HEK293T (cell line): ENCODE measurements around the gene MPP4.

Source experiments
- ARNT ChIP-seq: fragments of 450-650 bp; IDR thresholded peaks from 2 replicates; pipeline ENCODE4 v1.6.1; 2017; ENCODE audit warnings: mild to moderate bottlenecking
- BHLHE40 ChIP-seq: fragments of 450-650 bp; IDR thresholded peaks from 2 replicates; pipeline ENCODE4 v1.6.1; 2016; ENCODE audit warnings: mild to moderate bottlenecking, moderate library complexity, borderline replicate concordance
- ELF4 ChIP-seq: fragments of 450-650 bp; IDR thresholded peaks from 2 replicates; pipeline ENCODE4 v1.6.1; 2017; ENCODE audit warnings: antibody characterized with exemption
- FOXA1 ChIP-seq: fragments of 450-650 bp; IDR thresholded peaks from 2 replicates; pipeline ENCODE4 v1.6.1; 2016; ENCODE audit warnings: mild to moderate bottlenecking
- FOXK2 ChIP-seq: fragments of 450-650 bp; IDR thresholded peaks from 2 replicates; pipeline ENCODE4 v1.6.1; 2016; ENCODE audit warnings: mild to moderate bottlenecking
- FOXM1 ChIP-seq: fragments of 450-650 bp; IDR thresholded peaks from 2 replicates; pipeline ENCODE4 v1.6.1; 2017; ENCODE audit warnings: mild to moderate bottlenecking, borderline replicate concordance
- NFRKB ChIP-seq: fragments of 450-650 bp; IDR thresholded peaks from 2 replicates; pipeline ENCODE4 v1.6.1; 2016; ENCODE audit warnings: mild to moderate bottlenecking, moderate library complexity
- SUZ12 ChIP-seq: fragments of 450-650 bp; IDR thresholded peaks from 2 replicates; pipeline ENCODE4 v1.6.1; 2016; ENCODE audit warnings: mild to moderate bottlenecking
- TARDBP ChIP-seq: fragments of 450-650 bp; IDR thresholded peaks from 2 replicates; pipeline ENCODE4 v1.6.1; 2016

DNA sequence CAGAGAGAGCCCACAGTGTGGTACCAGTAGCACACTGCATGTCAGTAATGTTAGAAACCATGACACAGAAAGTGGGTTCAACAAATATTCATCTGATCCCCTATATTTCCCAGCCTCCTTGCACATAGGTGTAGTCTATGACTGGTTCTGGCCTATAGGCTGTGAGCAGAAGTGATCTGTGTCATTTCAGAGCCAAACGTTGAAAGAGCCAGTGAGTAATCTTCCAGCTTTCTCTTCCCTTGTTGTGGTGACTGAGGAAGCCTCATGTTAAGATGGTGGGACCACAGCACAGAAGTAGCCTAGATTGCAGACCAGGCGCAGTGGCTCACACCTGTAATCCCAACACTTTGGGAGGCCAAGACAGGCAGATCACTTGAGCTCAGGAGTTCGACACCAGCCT, 59.2 kb downstream of the MPP4 start:
- TF ChIP-seq ELF4 (no peak), ARNT (no peak), NFRKB (no peak), FOXM1 (no peak), FOXK2 (no peak), BHLHE40 (no peak), FOXA1 (no peak), TARDBP (no peak), SUZ12 (no peak)
